GOT3 (cell line): ENCODE results near the gene CRIP2.

Experiments used
- DNase-seq: peaks from one replicate; lab custom pipeline; 2025; ENCODE audit warnings: mixed read lengths; lab: John Stamatoyannopoulos, UW

Gene CRIP2, protein sequence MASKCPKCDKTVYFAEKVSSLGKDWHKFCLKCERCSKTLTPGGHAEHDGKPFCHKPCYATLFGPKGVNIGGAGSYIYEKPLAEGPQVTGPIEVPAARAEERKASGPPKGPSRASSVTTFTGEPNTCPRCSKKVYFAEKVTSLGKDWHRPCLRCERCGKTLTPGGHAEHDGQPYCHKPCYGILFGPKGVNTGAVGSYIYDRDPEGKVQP

DNA sequence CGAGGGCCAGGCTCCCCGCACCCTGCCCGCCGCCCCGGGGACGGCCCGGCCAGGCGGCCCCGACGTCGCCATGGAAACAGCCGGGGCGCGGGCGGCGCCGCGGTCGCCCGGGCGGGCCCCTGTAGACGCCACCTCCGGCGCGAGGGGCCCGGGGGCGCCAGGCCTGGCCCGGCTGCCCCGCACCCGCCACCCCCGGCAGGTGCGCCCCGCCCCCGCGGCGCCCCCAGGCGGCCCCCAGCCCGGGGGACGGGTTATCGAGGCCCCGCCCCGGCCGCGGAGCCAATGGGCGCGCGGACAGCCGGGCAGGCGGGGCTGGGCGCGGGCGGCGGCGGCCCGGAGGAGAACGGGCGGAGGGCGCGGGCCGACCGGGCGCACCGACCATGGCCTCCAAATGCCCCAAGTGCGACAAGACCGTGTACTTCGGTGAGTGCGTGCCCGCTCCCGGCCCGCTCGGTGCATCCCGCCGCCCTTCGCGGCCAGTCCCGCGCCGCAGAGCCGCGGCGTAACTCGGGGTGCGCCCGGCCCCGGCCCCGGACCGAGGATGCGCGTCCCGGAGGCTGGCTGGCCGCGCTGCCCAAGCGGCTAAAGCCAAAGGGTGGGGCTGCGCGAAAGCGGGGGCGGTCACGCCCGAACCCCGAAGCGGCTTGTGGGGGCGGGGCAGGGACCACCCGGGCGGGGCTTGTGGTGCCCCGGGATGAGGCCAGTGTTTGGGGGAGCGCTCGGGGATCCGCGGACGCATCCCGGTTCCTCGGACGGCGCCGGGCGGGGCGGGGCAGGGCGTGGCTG lies at the start of gene CRIP2:
TSS of gene CRIP2 (plus strand) at position 339 of the 786 bp plus-strand sequence. CDS start at position 381, 42 bp downstream.
- no peak for DNase-seq

DNA sequence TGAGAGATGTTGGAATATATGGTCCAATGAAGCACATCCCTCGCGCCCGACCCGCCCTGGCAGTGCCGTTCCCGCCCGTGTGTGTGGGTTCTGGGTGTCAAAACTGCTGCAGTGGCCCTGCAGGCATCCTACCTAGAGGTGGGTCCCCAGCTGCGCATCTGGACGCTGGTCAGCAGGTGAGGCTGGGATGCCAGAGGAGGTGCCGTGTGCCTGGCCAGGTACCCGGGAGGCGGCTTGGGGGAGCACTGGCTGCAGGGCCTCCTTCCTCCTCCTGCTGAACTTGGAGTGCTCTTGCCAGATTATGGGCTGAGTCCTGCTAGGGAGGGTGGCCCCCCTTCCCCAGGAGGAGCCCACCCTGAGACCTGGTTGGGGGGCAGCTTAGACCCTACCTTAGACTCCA lies 49.8 kb upstream of the CRIP2 start:
- DNase-seq = no peak

DNA sequence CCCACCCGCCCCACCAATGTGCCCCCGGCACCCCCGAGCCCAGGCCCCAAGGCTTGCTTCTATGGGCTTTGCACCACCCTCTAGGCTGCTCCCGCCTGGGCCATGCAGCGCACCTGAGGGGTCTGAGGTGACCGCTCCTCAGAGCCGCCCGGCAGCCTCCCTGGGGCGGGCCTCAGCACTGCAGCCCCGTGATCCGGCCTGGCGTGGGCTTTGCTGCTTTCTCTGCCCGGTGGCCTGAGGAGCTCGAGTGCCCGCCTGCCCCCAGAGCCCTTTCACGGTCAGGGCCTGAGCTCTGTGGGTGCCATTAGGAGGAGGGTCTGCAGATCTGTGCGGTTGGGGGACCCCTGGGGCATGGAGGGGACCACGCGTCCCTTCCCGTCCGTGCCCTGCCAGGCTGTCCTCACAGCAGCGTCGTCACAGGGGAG lies 48.8 kb upstream of the CRIP2 start:
- DNase-seq = no peak

DNA sequence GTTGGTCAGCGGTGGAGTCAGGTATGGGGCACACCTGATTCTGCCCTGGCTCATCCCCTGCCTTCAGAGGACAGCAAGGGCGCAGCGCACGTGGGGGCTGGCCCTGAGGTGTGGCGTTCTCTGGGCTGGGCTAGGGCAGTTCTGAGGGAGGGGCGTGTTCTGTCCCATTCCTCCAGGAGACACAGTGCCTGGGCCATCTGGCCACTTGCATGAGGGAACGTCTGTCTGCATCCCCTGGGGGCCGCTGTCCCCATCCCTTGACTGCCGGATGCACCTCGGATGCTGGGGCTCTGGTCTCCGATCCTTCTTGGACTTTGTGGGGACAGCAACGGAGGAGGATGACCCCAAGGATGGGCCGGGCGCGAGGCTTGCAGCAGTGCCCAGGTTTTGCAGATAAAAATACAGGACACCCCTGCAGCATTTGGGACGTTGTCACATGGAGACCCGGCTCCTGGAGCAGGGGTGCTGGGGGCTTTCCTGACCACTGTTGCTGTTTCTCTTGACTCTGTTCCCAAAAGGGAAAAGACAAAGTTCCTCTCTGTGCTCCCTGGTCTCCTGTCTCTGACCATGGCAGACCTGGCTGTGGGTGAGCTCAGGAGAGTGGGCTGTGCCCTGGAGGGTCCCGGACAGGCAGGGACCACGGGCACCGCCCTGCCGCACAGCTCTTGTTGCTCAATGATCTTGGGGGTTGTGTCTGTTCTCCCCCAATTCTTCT lies 48.0 kb upstream of the CRIP2 start:
- DNase-seq = no peak

DNA sequence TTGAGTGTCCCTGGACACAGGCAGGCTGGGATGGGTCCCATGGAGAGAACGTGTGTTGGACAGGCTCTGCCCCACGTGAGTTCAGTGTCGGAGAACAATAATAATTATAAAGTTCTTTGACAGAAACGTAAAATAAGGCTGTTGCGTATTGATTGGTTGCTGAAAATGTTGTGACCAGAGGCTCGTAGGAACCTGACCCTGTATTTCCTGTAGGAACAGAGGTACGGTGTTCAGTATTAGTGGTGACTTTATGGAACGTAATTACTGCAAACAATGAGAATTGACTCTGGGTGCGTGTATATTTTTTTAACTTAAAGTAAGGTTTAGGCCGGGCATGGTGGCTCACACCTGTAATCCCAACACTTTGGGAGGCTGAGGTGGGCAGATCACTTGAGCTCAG lies 47.2 kb upstream of the CRIP2 start:
- no peak for DNase-seq

DNA sequence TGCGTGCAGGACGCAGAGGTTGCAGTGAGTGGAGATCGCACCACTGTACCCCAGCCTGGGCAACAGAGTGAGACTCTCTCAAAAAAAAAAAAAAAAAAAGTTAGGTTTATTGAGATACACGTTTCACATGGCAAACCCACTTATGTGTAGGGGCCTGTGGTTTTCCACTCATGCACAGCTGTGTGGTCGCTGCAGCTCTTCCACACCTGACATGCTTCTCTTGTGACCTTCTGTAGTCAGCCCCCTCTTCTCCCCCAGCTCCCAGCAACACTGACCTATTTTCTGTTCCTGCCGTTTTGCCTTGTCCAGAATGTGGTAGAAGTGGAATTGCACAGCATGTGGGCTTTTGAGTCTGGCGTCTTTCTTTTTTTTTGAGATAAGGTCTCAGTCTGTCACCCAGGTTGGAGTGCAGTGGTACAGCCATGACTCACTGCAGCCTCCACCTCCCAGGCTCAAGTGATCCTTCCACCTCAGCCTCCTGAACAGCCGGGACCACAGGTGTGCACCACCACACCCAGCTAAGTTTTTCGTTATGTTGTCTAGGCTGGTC lies 46.6 kb upstream of the CRIP2 start:
- DNase-seq = no peak

DNA sequence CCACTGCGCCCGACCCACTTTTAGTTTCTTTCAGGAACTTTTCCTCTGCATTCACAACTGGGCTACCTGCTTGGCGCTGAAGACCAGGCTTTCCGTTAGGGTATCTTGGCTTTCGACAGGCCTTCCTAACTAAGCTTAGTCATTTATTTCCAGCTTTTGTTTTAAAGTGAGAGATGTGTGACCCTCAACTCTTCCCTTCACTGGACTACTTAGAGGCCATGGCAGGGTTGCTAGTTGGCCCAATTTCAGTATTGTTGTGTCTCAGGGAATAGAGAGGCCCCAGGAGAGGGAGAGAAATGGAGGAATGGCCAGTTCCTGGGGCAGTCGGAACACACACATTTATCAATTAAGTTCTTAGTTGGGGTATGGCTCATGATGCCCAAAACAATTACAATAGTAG lies 44.6 kb upstream of the CRIP2 start:
- no peak for DNase-seq

DNA sequence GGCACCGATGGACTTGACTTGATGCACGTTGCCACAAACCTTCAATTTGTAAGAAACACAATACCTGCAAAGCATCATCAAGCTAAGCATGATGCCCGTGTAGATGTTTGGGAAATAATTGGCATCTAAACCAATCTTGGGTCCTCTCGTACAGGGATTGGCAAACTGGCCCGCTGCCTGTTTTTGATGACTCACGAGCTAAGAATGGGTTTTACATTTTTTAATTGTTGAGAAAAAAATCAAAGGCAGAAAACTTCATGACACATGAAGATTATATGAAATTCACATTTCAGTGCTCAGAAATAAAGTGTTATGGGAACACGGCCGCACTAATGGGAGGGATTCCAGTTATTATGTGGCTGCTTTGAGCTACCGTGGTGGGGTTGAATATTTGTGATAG lies 44.1 kb upstream of the CRIP2 start:
- no peak for DNase-seq

DNA sequence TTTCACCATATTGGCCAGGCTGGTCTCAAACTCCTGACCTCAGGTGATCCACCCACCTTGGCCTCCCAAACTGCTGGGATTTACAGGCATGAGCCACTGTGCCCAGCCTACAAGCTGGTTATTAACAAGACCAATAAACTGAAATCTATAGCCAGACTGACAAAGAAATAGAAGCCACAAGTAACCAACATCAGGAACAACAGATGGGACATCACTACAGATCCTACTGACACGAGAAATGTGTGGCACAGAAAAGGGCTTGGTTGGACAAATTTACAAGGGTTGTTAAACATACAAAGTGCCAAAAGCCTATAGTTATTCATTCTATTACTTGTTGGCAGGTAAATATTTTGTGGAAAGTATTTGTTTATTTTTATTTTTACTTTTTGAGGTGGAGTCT lies 43.4 kb upstream of the CRIP2 start:
- no peak for DNase-seq

DNA sequence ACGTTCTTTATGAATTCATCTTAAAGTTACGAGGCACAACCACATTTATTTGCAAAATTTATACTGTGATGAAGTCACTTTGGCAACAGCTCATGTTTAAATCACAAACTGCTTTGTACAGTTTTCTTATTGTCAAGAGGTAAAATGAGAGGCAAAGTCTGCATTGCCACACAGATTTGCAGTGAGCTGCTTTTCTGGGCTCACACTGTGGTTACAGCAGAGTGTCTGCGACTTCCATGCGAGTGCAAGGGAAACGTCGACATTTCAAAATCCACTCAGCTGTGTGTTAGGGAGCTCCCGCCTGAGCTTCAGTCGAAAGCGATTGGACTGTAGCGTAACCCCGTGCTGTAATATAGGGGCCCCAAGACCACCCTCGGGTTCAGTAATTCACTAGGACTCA lies 42.0 kb upstream of the CRIP2 start:
- no peak for DNase-seq

DNA sequence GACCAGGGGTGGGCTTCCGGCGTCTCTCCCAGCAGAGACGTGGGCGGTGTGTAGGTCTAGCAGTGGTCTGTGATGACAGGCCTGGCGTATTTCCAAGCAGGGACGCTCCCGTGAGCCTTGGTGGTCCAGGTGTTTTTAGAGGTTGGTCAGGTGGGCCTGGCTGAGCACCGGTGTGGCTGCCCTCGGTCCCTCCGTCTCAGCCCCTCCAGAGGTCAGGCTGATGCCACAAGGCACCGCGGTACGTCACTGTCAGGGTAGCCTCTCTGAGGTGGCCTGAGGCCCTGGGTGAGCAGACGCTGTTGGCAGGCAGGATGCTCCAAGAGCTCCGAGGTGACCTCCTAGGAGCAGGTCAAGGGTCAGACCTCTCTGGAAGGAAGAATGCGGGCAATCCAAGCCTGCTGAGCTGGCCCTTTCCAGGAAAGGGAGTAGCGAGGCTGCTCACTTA lies 41.4 kb upstream of the CRIP2 start:
- no peak for DNase-seq

DNA sequence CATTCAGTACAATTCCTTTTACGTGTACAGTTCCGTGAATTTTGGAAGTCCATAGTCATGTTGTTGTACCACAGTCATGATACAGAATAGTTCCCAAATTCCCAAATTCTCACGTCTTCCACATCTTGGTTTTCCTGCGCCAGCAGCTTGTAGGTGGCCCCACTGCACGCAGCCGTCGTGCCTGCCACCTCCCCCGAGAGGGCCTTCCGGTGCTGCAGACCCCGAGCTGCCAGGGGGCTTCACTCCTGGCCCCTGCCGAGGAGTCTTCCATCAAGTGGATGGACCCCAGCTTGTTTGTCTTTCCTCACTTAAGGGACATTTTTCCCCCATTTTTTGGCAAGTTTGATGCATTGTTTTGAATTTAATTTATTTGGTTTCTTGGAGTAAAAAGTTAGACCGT lies 38.2 kb upstream of the CRIP2 start:
- no peak for DNase-seq

DNA sequence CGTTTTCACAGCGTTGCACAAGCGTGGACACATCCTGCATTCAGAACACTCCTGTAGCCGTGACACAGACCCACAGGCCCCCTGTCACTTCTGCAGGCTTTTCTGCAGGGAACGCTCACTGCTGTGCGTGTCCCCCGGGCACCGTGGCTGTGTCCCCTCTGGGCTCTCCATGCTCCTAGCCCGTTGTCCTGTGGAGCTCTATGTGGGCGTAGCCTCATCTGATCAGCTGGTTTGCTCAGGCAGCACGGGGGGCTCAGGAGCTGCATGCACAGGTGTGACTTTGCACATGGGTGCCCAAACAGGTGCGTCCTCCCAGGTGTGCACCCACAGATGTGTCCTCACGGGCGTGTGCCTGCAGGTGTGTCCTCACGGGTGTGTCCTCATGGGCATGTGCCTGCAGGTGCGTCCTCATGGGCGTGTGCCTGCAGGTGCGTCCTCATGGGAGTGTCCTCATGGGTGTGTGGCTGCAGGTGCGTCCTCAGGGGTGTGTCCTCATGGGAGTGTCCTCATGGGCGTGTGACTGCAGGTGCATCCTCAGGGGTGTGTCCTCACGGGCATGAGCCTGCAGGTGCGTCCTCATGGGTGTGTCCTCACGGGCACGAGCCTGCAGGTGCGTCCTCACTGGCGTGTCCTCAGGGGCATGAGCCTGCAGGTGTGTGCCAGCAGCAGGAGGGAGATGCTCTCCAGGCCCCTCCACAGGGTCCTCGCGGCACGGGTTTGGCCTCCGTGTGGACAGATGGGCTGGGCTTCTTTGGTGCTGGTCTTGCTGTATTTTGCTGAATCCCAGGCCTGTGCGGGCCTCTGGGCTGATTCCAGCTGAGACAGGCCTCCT lies 37.5 kb upstream of the CRIP2 start:
- no peak for DNase-seq

DNA sequence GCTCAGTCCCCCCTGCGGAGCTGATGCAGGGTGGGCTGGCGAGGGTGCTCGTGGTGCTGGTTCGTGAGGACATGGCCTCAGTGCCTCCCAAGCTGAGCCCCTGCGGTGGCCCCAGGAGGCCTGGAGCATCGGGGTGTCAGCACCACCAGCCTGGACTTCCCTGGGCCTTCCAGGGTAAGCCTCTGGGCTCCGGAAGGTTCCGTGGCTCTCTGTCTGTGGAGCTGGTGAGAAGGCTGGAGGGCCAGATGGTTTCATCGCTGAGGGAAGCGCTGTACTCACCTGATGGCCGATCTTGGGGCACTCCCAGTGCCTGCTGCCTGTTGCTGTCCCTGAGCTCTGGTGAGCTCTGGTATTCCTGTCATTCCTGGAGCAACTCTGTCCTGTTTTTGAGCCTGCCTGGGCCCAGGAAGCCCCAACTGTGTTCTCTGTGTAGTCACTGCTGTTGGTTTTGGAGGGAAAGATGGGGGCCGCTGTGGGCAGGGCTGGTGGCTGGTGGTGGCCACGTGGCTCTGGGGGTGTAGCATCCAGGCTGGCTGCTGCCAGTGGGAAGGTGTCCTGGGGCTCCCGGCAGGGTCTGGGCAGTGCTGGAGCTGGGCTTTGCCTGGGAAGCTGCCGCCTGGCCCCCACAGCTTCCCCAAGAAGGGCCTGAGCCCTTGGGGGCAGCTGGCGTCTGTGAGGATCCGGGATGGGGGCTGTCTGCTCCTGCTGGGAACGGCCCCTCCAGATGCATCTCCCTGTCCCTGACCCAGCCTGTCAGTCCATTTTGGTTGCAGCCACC lies 36.7 kb upstream of the CRIP2 start:
- DNase-seq = no peak

DNA sequence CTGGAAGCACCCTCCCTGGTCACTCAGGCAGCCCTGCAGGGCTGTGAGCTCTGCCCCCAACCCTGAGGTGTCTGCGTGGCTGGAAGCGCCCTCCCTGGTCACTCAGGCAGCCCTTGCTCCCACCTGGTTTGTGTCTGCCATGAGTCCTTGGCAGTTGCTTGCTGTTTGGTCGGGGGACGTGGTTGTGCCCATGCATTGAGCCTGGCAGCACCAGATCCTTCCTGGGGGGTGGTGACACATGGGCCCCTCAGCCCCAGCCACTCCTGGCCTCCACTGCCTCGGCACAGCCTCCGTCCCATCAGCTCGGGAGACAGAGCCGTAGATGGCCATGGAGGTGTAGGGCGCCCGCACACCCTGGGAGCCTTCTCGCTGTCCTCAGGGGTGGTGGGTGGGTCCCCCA lies 35.4 kb upstream of the CRIP2 start:
- DNase-seq = no peak

DNA sequence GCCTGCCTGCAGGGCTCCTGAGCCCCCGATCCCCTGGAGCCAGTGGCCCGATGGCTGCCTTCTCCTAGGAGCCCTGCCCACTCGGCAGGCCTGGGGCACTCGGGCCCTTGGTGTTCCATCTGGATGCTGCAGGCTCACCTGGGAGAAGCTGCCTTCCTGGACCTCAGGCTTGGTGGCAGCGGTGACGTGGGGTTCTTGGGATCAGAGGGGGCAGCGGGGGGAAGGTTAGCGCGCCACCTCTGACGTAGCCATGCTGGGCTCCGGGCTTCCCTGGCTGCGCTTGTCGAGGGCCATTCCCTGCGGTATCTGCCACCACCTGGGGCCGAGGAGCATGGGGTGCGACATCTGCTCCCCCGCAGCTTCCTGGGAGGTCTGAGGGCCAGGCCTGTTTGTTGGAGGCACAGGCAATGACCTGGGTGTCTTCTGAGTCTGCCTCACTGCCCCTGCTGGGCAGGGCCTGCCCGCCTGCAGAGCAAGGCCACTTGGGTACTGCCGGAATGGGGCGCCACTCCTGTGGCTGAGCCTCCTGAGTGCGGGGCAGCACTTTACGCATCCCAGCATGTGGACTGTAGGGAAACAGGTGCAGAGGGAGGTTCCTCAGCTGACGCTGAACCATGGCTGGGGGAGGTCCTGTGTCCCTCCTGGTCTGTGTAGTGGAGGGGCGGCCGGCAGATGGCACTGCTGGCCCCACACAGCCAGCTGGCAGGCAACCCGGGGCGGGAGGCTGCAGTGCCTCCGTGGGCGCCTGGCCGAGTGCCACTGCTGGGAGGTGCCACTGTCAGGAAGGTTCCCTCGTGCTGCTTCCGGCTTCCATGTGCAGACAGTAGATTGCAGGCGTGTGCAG lies 34.7 kb upstream of the CRIP2 start:
- DNase-seq = no peak

DNA sequence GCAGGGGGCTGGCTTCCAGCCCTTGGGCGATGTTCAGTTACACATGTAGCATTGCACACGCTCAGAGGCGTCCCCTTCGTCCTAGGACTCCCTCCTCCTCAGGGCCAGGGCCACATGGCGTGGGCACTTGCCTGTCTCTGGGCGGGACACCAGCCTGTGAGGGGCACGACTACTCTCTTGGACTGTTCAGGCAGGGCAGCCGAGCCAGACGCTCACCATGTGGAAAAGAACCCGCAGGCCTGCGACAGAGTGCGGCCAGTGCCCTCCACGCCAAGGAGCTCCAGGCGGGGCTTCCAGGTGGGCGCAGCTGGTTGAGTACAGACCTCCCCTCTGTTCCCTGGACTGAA lies 34.1 kb upstream of the CRIP2 start:
- DNase-seq = no peak

DNA sequence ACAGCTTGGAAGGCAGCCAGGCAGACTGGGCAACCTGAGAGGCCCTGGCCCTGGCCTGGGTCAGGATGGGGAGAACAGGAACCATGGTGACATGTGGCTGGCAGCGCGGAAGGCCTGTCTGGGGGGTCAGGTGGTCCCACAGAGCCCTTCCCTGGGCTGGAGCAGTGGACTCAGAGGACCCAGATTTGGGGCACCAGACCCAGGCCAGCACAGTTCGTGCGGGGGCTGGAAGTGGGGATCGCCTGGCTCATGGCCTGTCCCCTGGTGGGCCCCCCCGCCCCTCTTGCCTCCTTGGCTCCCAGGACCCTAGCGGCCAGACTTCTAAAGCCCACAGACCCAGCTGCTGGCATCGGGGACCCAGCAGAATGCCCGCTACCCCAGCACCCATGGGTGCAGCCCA lies 33.6 kb upstream of the CRIP2 start:
- no peak for DNase-seq

DNA sequence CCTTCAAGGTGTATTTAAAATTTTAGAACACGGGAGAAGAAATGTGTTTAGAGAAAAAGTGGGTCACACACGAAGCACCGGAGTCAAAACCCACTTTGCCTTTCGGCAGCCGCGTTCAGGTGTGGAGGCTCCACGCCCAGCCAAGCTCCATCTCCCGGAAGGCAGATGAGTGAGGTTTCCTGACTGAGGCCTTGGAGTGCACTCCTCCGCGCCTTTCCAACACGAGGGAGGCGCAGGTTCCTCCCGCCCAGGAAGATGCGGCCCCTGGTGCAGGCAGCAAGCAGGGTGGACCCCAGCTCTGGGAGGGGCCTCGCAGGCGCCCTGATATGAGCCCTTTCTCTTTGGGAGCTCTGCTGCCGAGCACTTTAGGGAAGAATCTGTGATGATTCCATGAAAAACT lies 32.5 kb upstream of the CRIP2 start:
- no peak for DNase-seq

DNA sequence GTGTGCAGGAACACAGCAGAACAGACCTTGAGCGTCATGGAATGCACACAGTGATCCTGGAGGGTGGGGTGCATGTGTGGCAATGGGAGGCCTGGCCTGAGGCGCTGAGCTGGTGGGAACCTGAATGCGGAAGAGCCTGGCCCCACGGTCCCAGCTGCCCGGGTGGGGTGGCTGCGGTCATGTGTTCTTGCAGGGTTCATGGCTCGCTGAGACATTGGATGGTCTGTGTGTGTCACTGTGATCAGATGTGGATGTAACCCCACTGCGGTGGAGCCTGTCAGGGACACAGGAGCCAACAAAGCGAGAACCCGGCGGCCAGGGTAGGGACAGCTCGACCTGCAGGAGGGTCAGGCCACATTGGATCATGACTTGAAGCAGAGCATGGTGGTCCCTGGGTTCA lies 31.8 kb upstream of the CRIP2 start:
- DNase-seq = no peak
